Activated naive CD8-positive, alpha-beta T cell treated with anti-CD3 and anti-CD28 coated beads, Interleukin-2, amount 50 U/mL, for 24 hours (primary cell): ENCODE results near the gene ZNF229.
"Not testable (repeated sequence)": the region's sequence is repeated elsewhere in the genome, so short reads cannot be mapped to it uniquely, and the experiment has no call there.

Experiments used
- ATAC-seq: fragments of 150-1000 bp; cut with Tn5 transposase; one replicate; pipeline ENCODE4 v1.10.0; 2021
- DNase-seq: peaks from one replicate; pipeline ENCODE4 v3.0.0; 2021
- H3K27ac Mint-ChIP-seq: one replicate; pipeline ENCODE4 v1.8.0; 2021; ENCODE audit warnings: mild to moderate bottlenecking, mixed read lengths
- H3K27me3 Mint-ChIP-seq: one replicate; pipeline ENCODE4 v1.8.0; 2021; ENCODE audit warnings: mixed read lengths
- H3K36me3 Mint-ChIP-seq: one replicate; pipeline ENCODE4 v1.8.0; 2021; ENCODE audit warnings: low read depth, mixed read lengths
- H3K4me1 Mint-ChIP-seq: one replicate; pipeline ENCODE4 v1.8.0; 2021; ENCODE audit warnings: mixed read lengths
- H3K4me3 Mint-ChIP-seq: one replicate; pipeline ENCODE4 v1.8.0; 2021; ENCODE audit warnings: mild to moderate bottlenecking, moderate library complexity, mixed read lengths
- H3K9me3 Mint-ChIP-seq: one replicate; pipeline ENCODE4 v1.8.0; 2021; ENCODE audit warnings: mixed read lengths

ZNF229 gene

GRCh38 chr19:44447916-44448674 lies at the start of gene ZNF229:
Gene ZNF229 (minus strand): TSS chr19:44448472. CDS start chr19:44442847, 5,625 bp downstream.
- Mint-ChIP-seq H3K4me1 (peaks cover 10% of the 10 kb centered on the region), H3K4me3 (peak within 1 kb of the TSS; percentile 85), H3K27ac (peak within 1 kb of the TSS; percentile 40), H3K36me3 (peaks cover 73% of the 10 kb centered on the region), H3K27me3 (peaks cover 3% of the 10 kb centered on the region), H3K9me3 (peaks cover 87% of the 10 kb centered on the region)
- peak; percentile 89 for ATAC-seq
- DNase-seq, result peak; percentile 77

- H3K27me3 Mint-ChIP-seq, result no peaks in the 10 kb centered on the region
- peaks cover 32% of the 10 kb centered on the region for H3K4me1 Mint-ChIP-seq
- peaks cover 89% of the 10 kb centered on the region for H3K36me3 Mint-ChIP-seq
- no peak for DNase-seq
- peaks cover 76% of the 10 kb centered on the region for H3K9me3 Mint-ChIP-seq
- no peak for ATAC-seq
- no peak overlapping the region for H3K27ac Mint-ChIP-seq
- H3K4me3 Mint-ChIP-seq, result no peak overlapping the region
Observed at GRCh38 chr19:44496711-44497110, 48.4 kb upstream of the ZNF229 start.

GRCh38 chr19:44476559-44477408 lies 28.5 kb upstream of the ZNF229 start:
- ATAC-seq (no peak), DNase-seq (no peak)
- Mint-ChIP-seq H3K36me3 (peaks cover 97% of the 10 kb centered on the region), H3K4me3 (no peak overlapping the region), H3K27ac (no peak overlapping the region), H3K9me3 (peaks cover 80% of the 10 kb centered on the region), H3K27me3 (no peaks in the 10 kb centered on the region), H3K4me1 (no peaks in the 10 kb centered on the region)

GRCh38 chr19:44468730-44469129 lies 20.5 kb upstream of the ZNF229 start:
- Mint-ChIP-seq H3K9me3 (peaks cover 88% of the 10 kb centered on the region), H3K36me3 (peaks cover 51% of the 10 kb centered on the region)
- not testable (repeated sequence) for H3K27me3 Mint-ChIP-seq, ATAC-seq, H3K4me1 Mint-ChIP-seq, H3K4me3 Mint-ChIP-seq, DNase-seq, H3K27ac Mint-ChIP-seq

GRCh38 chr19:44462600-44463286 lies 14.5 kb upstream of the ZNF229 start:
- not testable (repeated sequence) for H3K27me3 Mint-ChIP-seq, ATAC-seq, H3K27ac Mint-ChIP-seq, H3K4me1 Mint-ChIP-seq, DNase-seq, H3K4me3 Mint-ChIP-seq
- Mint-ChIP-seq H3K36me3 (peaks cover 15% of the 10 kb centered on the region), H3K9me3 (peaks cover 68% of the 10 kb centered on the region)

- not testable (repeated sequence) for ATAC-seq, H3K27ac Mint-ChIP-seq, H3K27me3 Mint-ChIP-seq, H3K4me3 Mint-ChIP-seq, DNase-seq, H3K4me1 Mint-ChIP-seq
- Mint-ChIP-seq H3K9me3 (peaks cover 47% of the 10 kb centered on the region), H3K36me3 (peaks cover 23% of the 10 kb centered on the region)
Observed at GRCh38 chr19:44456016-44456415, 7.7 kb upstream of the ZNF229 start.

- H3K9me3 Mint-ChIP-seq, result peaks cover 52% of the 10 kb centered on the region
Observed at GRCh38 chr19:44455100-44455499, 6.8 kb upstream of the ZNF229 start.

GRCh38 chr19:44452367-44452766 lies 4.1 kb upstream of the ZNF229 start:
- Mint-ChIP-seq H3K36me3 (peaks cover 47% of the 10 kb centered on the region), H3K27me3 (peaks cover 3% of the 10 kb centered on the region), H3K27ac (no peak overlapping the region), H3K4me3 (no peak overlapping the region), H3K4me1 (peaks cover 10% of the 10 kb centered on the region), H3K9me3 (peaks cover 66% of the 10 kb centered on the region)
- ATAC-seq, result no peak
- DNase-seq, result no peak

More at GRCh38 chr19:44455100-44455499, 6.8 kb upstream of the ZNF229 start:
- Mint-ChIP-seq H3K4me3 (no peak overlapping the region), H3K27ac (no peak overlapping the region), H3K27me3 (peaks cover 3% of the 10 kb centered on the region), H3K36me3 (peaks cover 26% of the 10 kb centered on the region), H3K4me1 (no peaks in the 10 kb centered on the region)
- ATAC-seq (no peak), DNase-seq (no peak)

- peaks cover 51% of the 10 kb centered on the region for H3K36me3 Mint-ChIP-seq
- no peak overlapping the region for H3K4me3 Mint-ChIP-seq
- H3K27me3 Mint-ChIP-seq, result peaks cover 3% of the 10 kb centered on the region
- H3K27ac Mint-ChIP-seq, result no peak overlapping the region
- H3K9me3 Mint-ChIP-seq, result peaks cover 73% of the 10 kb centered on the region
- ATAC-seq, result no peak
- no peak for DNase-seq
- H3K4me1 Mint-ChIP-seq, result peaks cover 10% of the 10 kb centered on the region
Observed at GRCh38 chr19:44451687-44452086, 3.4 kb upstream of the ZNF229 start.

- H3K4me3 Mint-ChIP-seq, result no peak overlapping the region
- no peaks in the 10 kb centered on the region for H3K4me1 Mint-ChIP-seq
- ATAC-seq (no peak), DNase-seq (no peak)
- peaks cover 62% of the 10 kb centered on the region for H3K9me3 Mint-ChIP-seq
- H3K27me3 Mint-ChIP-seq, result no peaks in the 10 kb centered on the region
- no peak overlapping the region for H3K27ac Mint-ChIP-seq
- H3K36me3 Mint-ChIP-seq, result peaks cover 64% of the 10 kb centered on the region
Observed at GRCh38 chr19:44438441-44438840, 9.8 kb downstream of the ZNF229 start.

- no peak overlapping the region for H3K4me3 Mint-ChIP-seq
- peaks cover 53% of the 10 kb centered on the region for H3K9me3 Mint-ChIP-seq
- H3K36me3 Mint-ChIP-seq, result peaks cover 68% of the 10 kb centered on the region
- no peaks in the 10 kb centered on the region for H3K4me1 Mint-ChIP-seq
- no peak for ATAC-seq
- H3K27me3 Mint-ChIP-seq, result no peaks in the 10 kb centered on the region
- DNase-seq, result no peak
- no peak overlapping the region for H3K27ac Mint-ChIP-seq
Observed at GRCh38 chr19:44435441-44435840, 12.8 kb downstream of the ZNF229 start.

GRCh38 chr19:44430956-44431355 lies 17.3 kb downstream of the ZNF229 start:
- H3K36me3 Mint-ChIP-seq, result peaks cover 70% of the 10 kb centered on the region
- no peak overlapping the region for H3K4me3 Mint-ChIP-seq
- no peaks in the 10 kb centered on the region for H3K4me1 Mint-ChIP-seq
- no peaks in the 10 kb centered on the region for H3K27me3 Mint-ChIP-seq
- no peak for DNase-seq
- peaks cover 68% of the 10 kb centered on the region for H3K9me3 Mint-ChIP-seq
- H3K27ac Mint-ChIP-seq, result no peak overlapping the region
- ATAC-seq, result no peak

- ATAC-seq, H3K4me1 Mint-ChIP-seq, H3K27me3 Mint-ChIP-seq, H3K27ac Mint-ChIP-seq, H3K4me3 Mint-ChIP-seq, H3K36me3 Mint-ChIP-seq, DNase-seq: not testable (repeated sequence)
- peaks cover 53% of the 10 kb centered on the region for H3K9me3 Mint-ChIP-seq
Observed at GRCh38 chr19:44415553-44415952, 32.7 kb downstream of the ZNF229 start.
